Measurements from ENCODE around the gene CDK11A. TPM values are rescaled to one million over a fixed set of nuclear protein-coding genes. Genes with fewer than 3 reads are reported as not detected.

CDK11A gene
- total and polyA plus RNA-seq, 2 donors (not counting 3 experiments of a cell fraction or from before 2014, with no cell fraction given): 30.7 to 50.4 TPM

DNA sequence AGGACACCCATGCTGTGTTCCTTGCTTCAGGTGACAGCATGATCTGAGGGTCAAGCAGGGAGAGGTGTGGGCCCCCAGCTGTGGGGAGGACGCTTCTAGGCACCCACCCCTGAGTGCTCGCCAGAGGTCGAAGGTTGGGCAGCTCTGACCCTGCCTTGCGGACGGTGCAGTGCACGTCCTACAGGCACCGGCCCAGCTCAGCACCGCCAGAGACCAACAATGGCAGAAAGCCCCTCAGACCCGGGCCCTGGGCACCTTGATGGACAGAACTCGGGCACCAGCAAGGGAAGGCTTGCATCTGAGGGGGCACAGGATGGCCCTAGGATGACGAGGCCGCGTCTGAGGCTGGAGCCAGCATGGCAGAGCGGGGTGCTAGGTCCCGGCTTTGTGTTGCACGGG lies 29.4 kb upstream of the CDK11A start:
- DNase-seq (ENCODE audit: low read depth, low spot score) (no peak), FAIRE-seq (no peak)
- H2AFZ ChIP-seq (ENCODE audit: low read depth, low read length): no peak overlapping the region
- no peaks in the 10 kb centered on the region for H3K9me1 ChIP-seq (replicated peaks; ENCODE audit: control insufficient read depth, extremely low read depth, insufficient read depth, low read length)
- H4K20me1 ChIP-seq (replicated peaks; ENCODE audit: control insufficient read depth, extremely low read depth, insufficient read depth, low read length): no peaks in the 10 kb centered on the region
- H3K27me3 ChIP-seq (ENCODE audit: control insufficient read depth in 2 of 2, insufficient read depth in 2 of 2, low read length in 2 of 2): no peaks in the 10 kb centered on the region
- no peak overlapping the region for H3K4me2 ChIP-seq (ENCODE audit: insufficient read depth, low read length)
- no peaks in the 10 kb centered on the region for H3K9me3 ChIP-seq (replicated peaks; ENCODE audit: control insufficient read depth, insufficient read depth, low read length)
- H3K27ac ChIP-seq (ENCODE audit: insufficient read depth, low read depth, low read length): no peak overlapping the region
- no peaks in the 10 kb centered on the region for H3K4me1 ChIP-seq (ENCODE audit: control insufficient read depth, extremely low read depth, insufficient read depth, low read length)
- peaks cover 2% of the 10 kb centered on the region for H3K79me2 ChIP-seq (ENCODE audit: control insufficient read depth, insufficient read depth, low read length)
- BruUV-seq (replicated peaks): no TSS peak
- intact Hi-C loops (cut with micrococcal nuclease) (no loop called here), dilution Hi-C loops (cut with MboI; ENCODE audit: extremely low pct_ligation_motif_present, low sequenced_read_pairs) (no loop called here)
- no peak for TF ChIP-seq GATA2 (IDR thresholded peaks at IDR 0.05; ENCODE audit: insufficient read depth, insufficient read length, low read depth, low read length)
- TF ChIP-seq MYC (IDR thresholded peaks at IDR 0.05; ENCODE audit: low read depth, low read length): no peak
- no peak for TF ChIP-seq JUN (IDR thresholded peaks at IDR 0.05; ENCODE audit: borderline replicate concordance, insufficient read depth, insufficient read length, low read depth)
- TF ChIP-seq POLR2AphosphoS5 (IDR thresholded peaks at IDR 0.05; ENCODE audit: insufficient read depth, low read depth, low read length): no peak
- TF ChIP-seq, protein P1, sequence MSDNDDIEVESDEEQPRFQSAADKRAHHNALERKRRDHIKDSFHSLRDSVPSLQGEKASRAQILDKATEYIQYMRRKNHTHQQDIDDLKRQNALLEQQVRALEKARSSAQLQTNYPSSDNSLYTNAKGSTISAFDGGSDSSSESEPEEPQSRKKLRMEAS (IDR thresholded peaks at IDR 0.05; ENCODE audit: insufficient read depth, insufficient read length): no peak
- no peak for TF ChIP-seq EZH2 (IDR thresholded peaks at IDR 0.05; ENCODE audit: borderline replicate concordance, low read depth, low read length, severe bottlenecking)
- no peak for TF ChIP-seq POLR2A (IDR thresholded peaks at IDR 0.05; ENCODE audit: low read depth, low read length)
- no peak for TF ChIP-seq FOS (IDR thresholded peaks at IDR 0.05; ENCODE audit: borderline replicate concordance, insufficient read depth, low read length)
- TF ChIP-seq, protein P2, sequence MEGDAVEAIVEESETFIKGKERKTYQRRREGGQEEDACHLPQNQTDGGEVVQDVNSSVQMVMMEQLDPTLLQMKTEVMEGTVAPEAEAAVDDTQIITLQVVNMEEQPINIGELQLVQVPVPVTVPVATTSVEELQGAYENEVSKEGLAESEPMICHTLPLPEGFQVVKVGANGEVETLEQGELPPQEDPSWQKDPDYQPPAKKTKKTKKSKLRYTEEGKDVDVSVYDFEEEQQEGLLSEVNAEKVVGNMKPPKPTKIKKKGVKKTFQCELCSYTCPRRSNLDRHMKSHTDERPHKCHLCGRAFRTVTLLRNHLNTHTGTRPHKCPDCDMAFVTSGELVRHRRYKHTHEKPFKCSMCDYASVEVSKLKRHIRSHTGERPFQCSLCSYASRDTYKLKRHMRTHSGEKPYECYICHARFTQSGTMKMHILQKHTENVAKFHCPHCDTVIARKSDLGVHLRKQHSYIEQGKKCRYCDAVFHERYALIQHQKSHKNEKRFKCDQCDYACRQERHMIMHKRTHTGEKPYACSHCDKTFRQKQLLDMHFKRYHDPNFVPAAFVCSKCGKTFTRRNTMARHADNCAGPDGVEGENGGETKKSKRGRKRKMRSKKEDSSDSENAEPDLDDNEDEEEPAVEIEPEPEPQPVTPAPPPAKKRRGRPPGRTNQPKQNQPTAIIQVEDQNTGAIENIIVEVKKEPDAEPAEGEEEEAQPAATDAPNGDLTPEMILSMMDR (IDR thresholded peaks at IDR 0.05; ENCODE audit: extremely low read depth in 1 of 2, insufficient read depth in 1 of 2, low read depth in 1 of 2, low read length in 2 of 2): no peak
- peaks cover 4 to 32% of the 10 kb centered on the region in 2 experiments for H3K36me3 ChIP-seq (ENCODE audit: control insufficient read depth in 2 of 2, extremely low read depth in 1 of 2, insufficient read depth in 2 of 2, low read length in 2 of 2)
- H3K4me3 ChIP-seq (replicated peaks in 1 of 3; ENCODE audit: insufficient read depth in 1 of 3, low read depth in 1 of 3, low read length in 3 of 3): no peak overlapping the region
- H3K9ac ChIP-seq (replicated peaks; ENCODE audit: extremely low read depth, insufficient read depth, low read length): no peak overlapping the region
- ChIA-PET POLR2A (no interaction called here), CTCF (no interaction called here)

All from endothelial cell of umbilical vein (primary cell).